Natural killer cell (primary cell): ENCODE measurements around the gene CC2D1A. TPM values are rescaled to one million over a fixed set of nuclear protein-coding genes. Genes with fewer than 3 reads are reported as not detected.
A peak's percentile ranks its signal among the peaks of the same experiment; 100 is the strongest.

Experiments used
- ATAC-seq, 3 donors: fragments of 150-1000 bp in 2 of 3; fragments of 200-7000 bp in 1 of 3; cut with Tn5 transposase; 1 replicate in 1 of 3; 2 replicates in 2 of 3; pipeline ENCODE4 v1.10.0; 2021; ENCODE audit warnings: mild to moderate bottlenecking in 2 of 3, moderate library complexity in 2 of 3
- DNase-seq, 2 donors: peaks; one replicate each; pipeline versions ENCODE4 v3.0.0 to v3.0.0-alpha.2; 2013 to 2021; ENCODE audit warnings: mixed read lengths in 1 of 2
- H3K27ac ChIP-seq: one replicate; pipeline ENCODE4 v1.5.1; 2013; ENCODE audit warnings: mild to moderate bottlenecking, low read length
- H3K27me3 ChIP-seq: one replicate; pipeline ENCODE4 v1.6.1; 2013; ENCODE audit warnings: low read length; ENCODE audit not compliant: control insufficient read depth, insufficient read depth
- H3K36me3 ChIP-seq: one replicate; pipeline ENCODE4 v1.6.1; 2013; ENCODE audit warnings: low read length; ENCODE audit not compliant: control insufficient read depth, insufficient read depth
- H3K4me1 ChIP-seq: one replicate; pipeline ENCODE4 v1.6.1; 2013; ENCODE audit warnings: low read length; ENCODE audit not compliant: control insufficient read depth, insufficient read depth
- H3K4me3 ChIP-seq: one replicate; pipeline ENCODE4 v1.5.1; 2013; ENCODE audit warnings: low read length
- H3K9me3 ChIP-seq: one replicate; pipeline ENCODE4 v1.6.1; 2013; ENCODE audit warnings: low read length; ENCODE audit not compliant: control insufficient read depth, insufficient read depth
- H3K27ac Mint-ChIP-seq, 2 donors: one replicate each; pipeline ENCODE4 v1.8.0; 2022; ENCODE audit warnings: mild to moderate bottlenecking in 2 of 2, mixed read lengths in 2 of 2, moderate library complexity in 1 of 2
- H3K27me3 Mint-ChIP-seq, 2 donors: one replicate each; pipeline ENCODE4 v1.8.0; 2022; ENCODE audit warnings: low read depth in 2 of 2, mixed read lengths in 2 of 2
- H3K36me3 Mint-ChIP-seq: one replicate; pipeline ENCODE4 v1.8.0; 2022; ENCODE audit warnings: mixed read lengths
- H3K4me1 Mint-ChIP-seq, 2 donors: one replicate each; pipeline ENCODE4 v1.8.0; 2022; ENCODE audit warnings: mixed read lengths in 2 of 2
- H3K4me3 Mint-ChIP-seq: one replicate; pipeline ENCODE4 v1.8.0; 2022; ENCODE audit warnings: mild to moderate bottlenecking, moderate library complexity, mixed read lengths
- H3K9me3 Mint-ChIP-seq, 2 donors: one replicate each; pipeline ENCODE4 v1.8.0; 2022; ENCODE audit warnings: mixed read lengths in 2 of 2
- WGBS: methylation state at CpG from one replicate; pipeline ENCODE4 v1.1.7; 2013; ENCODE audit warnings: missing lambda C conversion rate; ENCODE audit not compliant: insufficient coverage; 5-methylcytosine and 5-hydroxymethylcytosine counted together
- intact Hi-C: fragments of 100-400 bp; cut with micrococcal nuclease; formaldehyde crosslinking; loops from one replicate; pipeline ENCODE4 v1.14.2; 2022
- total RNA-seq, 4 donors: library from RNA; stranded (reverse); fragments of 120-200 nt in 1 of 4; gene quantifications; one replicate each; pipeline versions ENCODE4 v1.2.3 to v1.2.4, GENCODE V29; 2013 to 2022
- TF ChIP-seq, protein P1 (sequence below): fragments of 200-600 bp; IDR thresholded peaks from one replicate; pipeline ENCODE4 v1.8.0; 2022; ENCODE audit warnings: antibody characterized with exemption

The CC2D1A gene
- total RNA-seq, 3 donors from 2014 or later (not counting 1 experiment from before 2014, with no cell fraction given) = 42.8 to 49.3 (median 48.4) TPM

DNA sequence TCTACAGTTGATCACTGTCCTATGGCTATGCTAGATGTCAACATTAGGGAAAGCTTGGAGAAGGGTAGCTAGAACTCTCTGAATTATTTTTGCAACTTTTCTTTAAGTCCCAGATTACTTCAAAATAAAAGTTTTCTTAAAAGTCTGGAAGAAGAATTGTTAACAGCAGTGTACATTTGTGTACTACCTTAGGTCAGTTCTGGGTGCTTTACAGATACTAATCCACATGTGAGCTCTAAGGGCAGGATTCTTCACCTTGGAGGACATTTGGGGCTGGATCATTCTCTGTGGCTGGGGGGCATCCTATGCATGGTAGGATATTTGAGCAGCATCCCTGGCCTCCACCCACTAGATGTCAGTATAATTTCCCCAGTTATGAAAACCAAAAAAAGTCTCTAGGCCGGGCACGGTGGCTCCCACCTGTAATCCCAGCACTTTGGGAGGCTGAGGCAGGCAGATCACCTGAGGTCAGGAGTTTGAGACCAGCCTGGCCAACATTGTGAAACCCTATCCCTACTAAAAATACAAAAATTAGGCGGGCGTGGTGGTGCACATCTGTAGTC lies 2.9 kb upstream of the CC2D1A start:
- Histone ChIP-seq H3K4me1 (peaks cover 23% of the 10 kb centered on the region), H3K27ac (no peak overlapping the region), H3K36me3 (no peaks in the 10 kb centered on the region), H3K27me3 (no peaks in the 10 kb centered on the region), H3K9me3 (no peaks in the 10 kb centered on the region), H3K4me3 (no peak overlapping the region)
- no peaks in the 10 kb centered on the region for H3K27me3 Mint-ChIP-seq
- no peak overlapping the region for H3K27ac Mint-ChIP-seq
- H3K4me1 Mint-ChIP-seq = peaks cover 13 to 15% of the 10 kb centered on the region in 2 donors
- peak overlapping the region; percentile 25 for H3K4me3 Mint-ChIP-seq
- ATAC-seq = no peak
- TF ChIP-seq, protein P1, sequence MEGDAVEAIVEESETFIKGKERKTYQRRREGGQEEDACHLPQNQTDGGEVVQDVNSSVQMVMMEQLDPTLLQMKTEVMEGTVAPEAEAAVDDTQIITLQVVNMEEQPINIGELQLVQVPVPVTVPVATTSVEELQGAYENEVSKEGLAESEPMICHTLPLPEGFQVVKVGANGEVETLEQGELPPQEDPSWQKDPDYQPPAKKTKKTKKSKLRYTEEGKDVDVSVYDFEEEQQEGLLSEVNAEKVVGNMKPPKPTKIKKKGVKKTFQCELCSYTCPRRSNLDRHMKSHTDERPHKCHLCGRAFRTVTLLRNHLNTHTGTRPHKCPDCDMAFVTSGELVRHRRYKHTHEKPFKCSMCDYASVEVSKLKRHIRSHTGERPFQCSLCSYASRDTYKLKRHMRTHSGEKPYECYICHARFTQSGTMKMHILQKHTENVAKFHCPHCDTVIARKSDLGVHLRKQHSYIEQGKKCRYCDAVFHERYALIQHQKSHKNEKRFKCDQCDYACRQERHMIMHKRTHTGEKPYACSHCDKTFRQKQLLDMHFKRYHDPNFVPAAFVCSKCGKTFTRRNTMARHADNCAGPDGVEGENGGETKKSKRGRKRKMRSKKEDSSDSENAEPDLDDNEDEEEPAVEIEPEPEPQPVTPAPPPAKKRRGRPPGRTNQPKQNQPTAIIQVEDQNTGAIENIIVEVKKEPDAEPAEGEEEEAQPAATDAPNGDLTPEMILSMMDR = peak; percentile 25
- 60% methylated on average over 4 of the region's 4 CpGs for WGBS
- peak in 1 of 2 donors; percentile 66 for DNase-seq
- no peaks in the 10 kb centered on the region for H3K9me3 Mint-ChIP-seq
- no peaks in the 10 kb centered on the region for H3K36me3 Mint-ChIP-seq
- intact Hi-C loops = no loop called here

DNA sequence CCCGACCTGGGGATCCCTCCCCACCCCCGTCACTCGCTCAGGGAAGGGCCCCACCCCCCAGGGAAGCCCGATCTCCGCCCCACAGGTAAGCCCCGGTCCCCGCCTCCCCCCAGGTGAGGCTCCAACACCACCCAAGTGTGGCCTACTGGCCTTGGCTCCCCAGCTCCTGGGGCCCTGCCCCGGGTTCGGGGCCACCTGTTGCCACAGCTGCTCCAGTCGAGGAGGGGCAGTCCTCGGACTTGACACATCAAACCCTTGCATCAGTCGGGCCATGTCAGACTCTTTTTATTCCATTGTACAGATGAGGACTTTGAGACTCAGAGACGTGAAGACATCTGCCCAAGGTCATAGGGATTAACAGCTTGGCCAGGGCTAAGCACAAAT lies 512 bp downstream of the CC2D1A start:
- intact Hi-C loops = loop anchor here (2.0 kb wide), 1 partner anchor 46 kb away; the partner anchor contains the start of gene DCAF15
- H3K36me3 ChIP-seq = peaks cover 2% of the 10 kb centered on the region
- TF ChIP-seq, protein P1 = no peak
- DNase-seq (peak in 1 of 2 donors; percentile 53), ATAC-seq (peak in 2 of 3 donors; percentile 6 to 10)
- H3K4me3 Mint-ChIP-seq = peak overlapping the region; percentile 87
- H3K27ac Mint-ChIP-seq = peak overlapping the region; percentile 41 to 95
- H3K4me3 ChIP-seq = peak overlapping the region; percentile 79
- H3K9me3 Mint-ChIP-seq = no peaks in the 10 kb centered on the region
- peak overlapping the region; percentile 51 for H3K27ac ChIP-seq
- H3K36me3 Mint-ChIP-seq = no peaks in the 10 kb centered on the region
- H3K4me1 ChIP-seq = peaks cover 23% of the 10 kb centered on the region
- peaks cover 13 to 15% of the 10 kb centered on the region in 2 donors for H3K4me1 Mint-ChIP-seq
- no peaks in the 10 kb centered on the region for H3K27me3 ChIP-seq
- no peaks in the 10 kb centered on the region for H3K27me3 Mint-ChIP-seq
- 1% methylated on average over 10 of the region's 13 CpGs for WGBS
- no peaks in the 10 kb centered on the region for H3K9me3 ChIP-seq

DNA sequence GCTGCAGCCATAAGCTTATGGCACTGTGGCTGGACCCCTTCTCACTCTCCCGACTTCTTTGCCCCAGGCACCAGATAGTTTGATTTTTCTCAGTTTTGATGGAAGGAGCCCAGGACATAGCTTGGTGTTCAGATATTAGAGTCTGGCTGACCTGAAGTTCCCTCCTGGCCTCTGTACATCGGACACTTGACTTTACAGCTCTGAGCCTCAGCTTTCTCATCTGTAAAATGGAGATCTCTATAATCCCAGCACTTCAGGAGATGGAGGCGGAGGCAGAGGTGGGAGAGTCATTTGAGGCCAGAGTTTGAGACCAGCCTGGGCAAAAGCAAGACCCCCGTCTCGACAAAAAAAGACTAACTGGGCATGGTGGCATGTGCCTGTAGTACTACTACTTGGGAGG lies 909 bp downstream of the CC2D1A start:
- Histone ChIP-seq H3K4me1 (peaks cover 23% of the 10 kb centered on the region), H3K27me3 (no peaks in the 10 kb centered on the region), H3K9me3 (no peaks in the 10 kb centered on the region), H3K4me3 (peak overlapping the region; percentile 79), H3K36me3 (peaks cover 2% of the 10 kb centered on the region), H3K27ac (no peak overlapping the region)
- ATAC-seq (no peak), DNase-seq (no peak)
- Mint-ChIP-seq H3K36me3 (no peaks in the 10 kb centered on the region), H3K27me3 (no peaks in the 10 kb centered on the region), H3K9me3 (no peaks in the 10 kb centered on the region), H3K4me1 (peaks cover 13 to 15% of the 10 kb centered on the region in 2 donors), H3K4me3 (peak overlapping the region; percentile 87), H3K27ac (peak overlapping the region; percentile 41 to 95)
- intact Hi-C loops = loop anchor here (2.0 kb wide), 1 partner anchor 46 kb away; the partner anchor contains the start of gene DCAF15
- WGBS = 97% methylated on average over 5 of the region's 5 CpGs
- TF ChIP-seq, protein P1 = no peak

DNA sequence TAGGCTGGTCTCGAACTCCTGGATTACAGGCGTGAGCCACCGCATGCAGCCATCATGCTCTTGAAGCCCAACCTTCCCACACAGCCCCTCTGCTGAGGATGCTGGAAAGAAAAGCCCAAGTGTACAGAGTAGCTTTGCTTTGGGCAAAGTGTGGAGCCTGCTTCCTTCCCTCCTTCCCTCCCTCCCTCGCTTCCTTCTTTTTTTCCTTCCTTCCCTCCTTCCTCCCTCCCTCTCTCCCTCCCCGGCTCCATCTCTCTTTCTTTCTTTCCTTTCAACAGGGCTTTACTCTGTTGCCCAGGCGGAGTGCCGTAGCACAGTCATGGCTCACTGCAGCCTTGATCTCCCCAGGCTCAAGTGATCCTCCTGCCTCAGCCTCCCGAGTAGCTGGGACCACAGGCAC lies 2.7 kb downstream of the CC2D1A start:
- Mint-ChIP-seq H3K27ac (no peak overlapping the region), H3K4me1 (peaks cover 13 to 15% of the 10 kb centered on the region in 2 donors), H3K4me3 (no peak overlapping the region), H3K27me3 (no peaks in the 10 kb centered on the region), H3K36me3 (no peaks in the 10 kb centered on the region), H3K9me3 (no peaks in the 10 kb centered on the region)
- TF ChIP-seq, protein P1 = no peak
- no peak for ATAC-seq
- WGBS = 96% methylated on average over 8 of the region's 8 CpGs
- no peak overlapping the region for H3K27ac ChIP-seq
- H3K4me3 ChIP-seq = no peak overlapping the region
- H3K4me1 ChIP-seq = peaks cover 18% of the 10 kb centered on the region
- no peaks in the 10 kb centered on the region for H3K27me3 ChIP-seq
- intact Hi-C loops = no loop called here
- no peaks in the 10 kb centered on the region for H3K9me3 ChIP-seq
- peaks cover 15% of the 10 kb centered on the region for H3K36me3 ChIP-seq
- DNase-seq = no peak
